GM12878 (cell line): ENCODE measurements around the gene TMEM114. TPM values are rescaled to one million over a fixed set of nuclear protein-coding genes. Genes with fewer than 3 reads are reported as not detected.

Experiments used
- ATAC-seq: fragments of 200-7000 bp; cut with Tn5 transposase; 3 replicates; pipeline ENCODE4 v1.9.1; 2020; ENCODE audit warnings: mild to moderate bottlenecking, moderate library complexity
- BruUV-seq: library from RNA; stranded (reverse); fragments of 400-500 nt; replicated peaks from 2 replicates; lab custom pipeline; 2021; lab: Mats Ljungman, UMichigan
- CTCF ChIA-PET: fragments of 300-600 bp; sonication (Branson Sonifier 250); formaldehyde crosslinking; extraction: SDS; loops from one replicate; lab custom pipeline; 2021; ENCODE audit warnings: inconsistent platforms; lab: Yijun Ruan, JAX
- POLR2A ChIA-PET: fragments of 350-600 bp; formaldehyde crosslinking; extraction: SDS; loops from one replicate; lab custom pipeline; 2021; ENCODE audit warnings: inconsistent platforms; lab: Charles Lee
- RAD21 ChIA-PET: fragments of 300-600 bp; sonication (Branson Sonifier 250); formaldehyde crosslinking; loops from one replicate; lab custom pipeline; 2023; ENCODE audit warnings: antibody characterized with exemption; ENCODE audit not compliant: unreplicated experiment; lab: Charles Lee
- SMC1A ChIA-PET: fragments of 300-600 bp; sonication (Branson Sonifier 250); formaldehyde crosslinking; loops from one replicate; lab custom pipeline; 2023; ENCODE audit not compliant: unreplicated experiment, uncharacterized antibody; lab: Charles Lee
- DNase-seq: peaks from one replicate; pipeline ENCODE4 v3.0.0-alpha.2; 2011; ENCODE audit warnings: low read depth, low spot score
- FAIRE-seq: peaks from 3 replicates; lab custom pipeline; 2011; peaks lifted over from hg19 to GRCh38; lab: Jason Lieb, UNC
- H2AFZ ChIP-seq: 2 replicates; pipeline ENCODE4 v1.6.0; 2011; ENCODE audit warnings: low read depth, low read length, control low read depth; ENCODE audit not compliant: control insufficient read depth
- H3K27ac ChIP-seq: 2 replicates; pipeline ENCODE4 v1.5.1; 2011; ENCODE audit warnings: control low read depth; ENCODE audit not compliant: control insufficient read depth, insufficient read depth
- H3K27me3 ChIP-seq, 2 experiments: replicated peaks in 1 of 2; 2 replicates each; pipeline versions ENCODE4 v1.6.0 to v1.6.1; 2011; ENCODE audit warnings: low read length in 1 of 2; ENCODE audit not compliant: control insufficient read depth in 2 of 2, insufficient read depth in 2 of 2
- H3K36me3 ChIP-seq, 2 experiments: 2 replicates each; pipeline ENCODE4 v1.5.1; 2011; ENCODE audit warnings: low read length in 1 of 2; ENCODE audit not compliant: control insufficient read depth in 2 of 2, insufficient read depth in 2 of 2
- H3K4me1 ChIP-seq: 2 replicates; pipeline ENCODE4 v1.6.1; 2011; ENCODE audit warnings: mild to moderate bottlenecking, low read length, moderate library complexity, mixed read lengths; ENCODE audit not compliant: control insufficient read depth, insufficient read depth
- H3K4me2 ChIP-seq: 2 replicates; pipeline ENCODE4 v1.6.0; 2011; ENCODE audit warnings: control low read depth; ENCODE audit not compliant: control insufficient read depth, insufficient read depth
- H3K4me3 ChIP-seq: fragments of 200-600 bp; sonication (generic); 2 replicates; pipeline ENCODE4 v1.5.1; 2016
- H3K79me2 ChIP-seq: 2 replicates; pipeline ENCODE4 v1.6.0; 2011; ENCODE audit warnings: low read length; ENCODE audit not compliant: control insufficient read depth, insufficient read depth
- H3K9ac ChIP-seq: 2 replicates; pipeline ENCODE4 v1.8.0; 2011; ENCODE audit warnings: low read length, control low read depth, mixed read lengths; ENCODE audit not compliant: control insufficient read depth, insufficient read depth
- H3K9me3 ChIP-seq: replicated peaks from 3 replicates; pipeline ENCODE4 v1.5.1; 2011; ENCODE audit warnings: mild to moderate bottlenecking, low read length; ENCODE audit not compliant: control insufficient read depth, insufficient read depth
- H4K20me1 ChIP-seq: 2 replicates; pipeline ENCODE4 v1.6.0; 2011; ENCODE audit not compliant: control insufficient read depth, insufficient read depth
- BACH1 ChIP-seq: fragments of 450-650 bp; IDR thresholded peaks from 2 replicates; pipeline ENCODE4 v1.6.1; 2017; ENCODE audit warnings: mild to moderate bottlenecking, borderline replicate concordance
- CHD1 ChIP-seq: IDR thresholded peaks from 2 replicates; pipeline ENCODE4 v1.6.1; 2012; ENCODE audit warnings: low read depth, low read length, improper control_type of control experiment
- CHD2 ChIP-seq: IDR thresholded peaks from 2 replicates; pipeline ENCODE4 v1.6.1; 2011; ENCODE audit warnings: low read depth, low read length, improper control_type of control experiment, borderline replicate concordance
- CREM ChIP-seq: IDR thresholded peaks from 2 replicates; pipeline ENCODE4 v1.6.1; 2014; ENCODE audit warnings: antibody characterized with exemption, low read depth
- EGR1 ChIP-seq, 2 experiments: IDR thresholded peaks; 1 replicate in 1 of 2; 2 replicates in 1 of 2; pipeline ENCODE4 v1.6.1; 2011 to 2012; ENCODE audit warnings: low read depth in 2 of 2, low read length in 2 of 2, borderline replicate concordance in 1 of 2, mild to moderate bottlenecking in 1 of 2, moderate library complexity in 1 of 2
- GATAD2B ChIP-seq: fragments of 450-650 bp; conservative IDR thresholded peaks from 2 replicates; pipeline ENCODE4 v1.6.1; 2017; ENCODE audit warnings: low read depth, mild to moderate bottlenecking, moderate library complexity
- IKZF2 ChIP-seq, 2 experiments: fragments of 450-650 bp; IDR thresholded peaks; 2 replicates each; pipeline ENCODE4 v1.6.1; 2017; ENCODE audit warnings: mild to moderate bottlenecking in 2 of 2, moderate library complexity in 2 of 2
- MEF2A ChIP-seq: IDR thresholded peaks from 2 replicates; pipeline ENCODE4 v1.6.1; 2011; ENCODE audit warnings: low read depth, mild to moderate bottlenecking, low read length, moderate library complexity; ENCODE audit not compliant: insufficient read depth
- MYB ChIP-seq: fragments of 150-350 bp; IDR thresholded peaks from 2 replicates; pipeline ENCODE4 v1.6.1; 2014; ENCODE audit warnings: mild to moderate bottlenecking, low read depth, low read length, borderline replicate concordance
- POU2F2 ChIP-seq: IDR thresholded peaks from 3 replicates; pipeline ENCODE4 v1.6.1; 2011; ENCODE audit warnings: low read depth, mild to moderate bottlenecking, low read length, borderline replicate concordance
- RBBP5 ChIP-seq: fragments of 200-600 bp; sonication (generic); conservative IDR thresholded peaks from 2 replicates; pipeline ENCODE4 v1.6.1; 2016
- SIN3A ChIP-seq: IDR thresholded peaks from 2 replicates; pipeline ENCODE4 v1.6.1; 2012; ENCODE audit warnings: low read depth, low read length, improper control_type of control experiment
- ZBED1 ChIP-seq: IDR thresholded peaks from 2 replicates; pipeline ENCODE4 v1.6.1; 2016; ENCODE audit warnings: borderline replicate concordance
- ZZZ3 ChIP-seq: IDR thresholded peaks from 2 replicates; pipeline ENCODE4 v1.6.1; 2011; ENCODE audit warnings: low read depth; ENCODE audit not compliant: control insufficient read depth, insufficient read length
- WGBS: methylation state at CpG from one replicate; pipeline ENCODE4 v1.1.6; 2016; ENCODE audit warnings: low lambda C conversion rate; ENCODE audit not compliant: insufficient replicate concordance, insufficient coverage; ENCODE audit errors: missing lambda C conversion rate; 5-methylcytosine and 5-hydroxymethylcytosine counted together
- in situ Hi-C: fragments of 300-500 bp; cut with MboI; formaldehyde crosslinking; loops from 9 replicates; pipeline ENCODE4 v1.14.3; 2018; ENCODE audit warnings: mixed read lengths
- intact Hi-C: fragments of 100-400 bp; cut with micrococcal nuclease; formaldehyde crosslinking; loops from one replicate; pipeline ENCODE4 v1.14.2; 2022; ENCODE audit not compliant: unreplicated experiment
- polyA plus RNA-seq, 11 experiments: library from polyadenylated mRNA; depleted of rRNA in 4 of 11; unstranded in 6 of 11; stranded (reverse) in 5 of 11; fragments of >200 nt; fragmentation: Nextera tagmentation in 4 of 11; fragmentation: Illumina TruSeq in 1 of 11; extraction: Ambion mirVana in 4 of 11; extraction: Trizol in 1 of 11; gene quantifications; 1 replicate in 1 of 11; 2 replicates in 10 of 11; pipeline versions ENCODE4 v1.2.1 to v1.2.3, GENCODE V29; 2011 to 2016; ENCODE audit warnings: inconsistent platforms in 2 of 11, missing spikeins in 2 of 11, low read depth in 1 of 11
- total RNA-seq, 4 experiments: library from RNA; depleted of rRNA in 3 of 4; stranded (reverse); fragments of >200 nt in 3 of 4; fragmentation: Illumina TruSeq in 1 of 4; extraction: Trizol in 1 of 4; gene quantifications; 2 replicates each; pipeline versions ENCODE4 v1.2.1 to v1.2.3, GENCODE V29; 2013 to 2021
- TF ChIP-seq, protein P1 (sequence below): IDR thresholded peaks from 2 replicates; pipeline ENCODE4 v1.6.1; 2012; ENCODE audit warnings: mild to moderate bottlenecking, low read depth, low read length
- TF ChIP-seq, protein P2 (sequence below): fragments of 450-650 bp; IDR thresholded peaks from 2 replicates; pipeline ENCODE4 v1.6.1; 2017; ENCODE audit warnings: borderline replicate concordance
- TF ChIP-seq, protein P3 (sequence below): IDR thresholded peaks from 2 replicates; pipeline ENCODE4 v1.6.1; 2012; ENCODE audit warnings: low read depth, low read length, improper control_type of control experiment

The TMEM114 gene
- total and polyA plus RNA-seq, 10 of the 15 experiments (the other 5 are each of a cell fraction or from before 2014, with no cell fraction given) = not detected

GRCh38 chr16:8611122-8611521, 20.8 kb upstream of the TMEM114 start (continued):
- no peak for TF ChIP-seq BACH1
- no peak for TF ChIP-seq SIN3A
- TF ChIP-seq EGR1 (IDR thresholded peaks at IDR 0.05; ENCODE audit: borderline replicate concordance in 1 of 2, low read depth in 2 of 2, low read length in 2 of 2) = no peak
- no peak for TF ChIP-seq IKZF2 (IDR thresholded peaks at IDR 0.05)
- TF ChIP-seq MEF2A = no peak
- TF ChIP-seq CHD1 = no peak

GRCh38 chr16:8607214-8607613, 16.9 kb upstream of the TMEM114 start:
- POLR2A ChIA-PET = interaction anchor here (0.5 to 1.3 kb wide), 2 partner anchors 8 to 56 kb away, joined by 3 to 6 read pairs; no protein-coding TSS in a partner anchor
- H3K4me2 ChIP-seq = no peak overlapping the region
- no peaks in the 10 kb centered on the region for H3K36me3 ChIP-seq
- no TSS peak for BruUV-seq
- SMC1A ChIA-PET = no interaction called here
- H3K27me3 ChIP-seq = no peaks in the 10 kb centered on the region; a peak in 1 of 4 replicates
- 34% methylated on average over 8 of the region's 9 CpGs for WGBS
- H3K27ac ChIP-seq = no peak overlapping the region
- RAD21 ChIA-PET = no interaction called here
- H4K20me1 ChIP-seq = no peaks in the 10 kb centered on the region
- TF ChIP-seq GATAD2B (no peak), CHD2 (no peak), MYB (no peak), CREM (no peak), ZBED1 (no peak), POU2F2 (no peak), RBBP5 (no peak), ZZZ3 (no peak)
- TF ChIP-seq, protein P1, sequence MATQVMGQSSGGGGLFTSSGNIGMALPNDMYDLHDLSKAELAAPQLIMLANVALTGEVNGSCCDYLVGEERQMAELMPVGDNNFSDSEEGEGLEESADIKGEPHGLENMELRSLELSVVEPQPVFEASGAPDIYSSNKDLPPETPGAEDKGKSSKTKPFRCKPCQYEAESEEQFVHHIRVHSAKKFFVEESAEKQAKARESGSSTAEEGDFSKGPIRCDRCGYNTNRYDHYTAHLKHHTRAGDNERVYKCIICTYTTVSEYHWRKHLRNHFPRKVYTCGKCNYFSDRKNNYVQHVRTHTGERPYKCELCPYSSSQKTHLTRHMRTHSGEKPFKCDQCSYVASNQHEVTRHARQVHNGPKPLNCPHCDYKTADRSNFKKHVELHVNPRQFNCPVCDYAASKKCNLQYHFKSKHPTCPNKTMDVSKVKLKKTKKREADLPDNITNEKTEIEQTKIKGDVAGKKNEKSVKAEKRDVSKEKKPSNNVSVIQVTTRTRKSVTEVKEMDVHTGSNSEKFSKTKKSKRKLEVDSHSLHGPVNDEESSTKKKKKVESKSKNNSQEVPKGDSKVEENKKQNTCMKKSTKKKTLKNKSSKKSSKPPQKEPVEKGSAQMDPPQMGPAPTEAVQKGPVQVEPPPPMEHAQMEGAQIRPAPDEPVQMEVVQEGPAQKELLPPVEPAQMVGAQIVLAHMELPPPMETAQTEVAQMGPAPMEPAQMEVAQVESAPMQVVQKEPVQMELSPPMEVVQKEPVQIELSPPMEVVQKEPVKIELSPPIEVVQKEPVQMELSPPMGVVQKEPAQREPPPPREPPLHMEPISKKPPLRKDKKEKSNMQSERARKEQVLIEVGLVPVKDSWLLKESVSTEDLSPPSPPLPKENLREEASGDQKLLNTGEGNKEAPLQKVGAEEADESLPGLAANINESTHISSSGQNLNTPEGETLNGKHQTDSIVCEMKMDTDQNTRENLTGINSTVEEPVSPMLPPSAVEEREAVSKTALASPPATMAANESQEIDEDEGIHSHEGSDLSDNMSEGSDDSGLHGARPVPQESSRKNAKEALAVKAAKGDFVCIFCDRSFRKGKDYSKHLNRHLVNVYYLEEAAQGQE = no peak
- TF ChIP-seq, protein P2, sequence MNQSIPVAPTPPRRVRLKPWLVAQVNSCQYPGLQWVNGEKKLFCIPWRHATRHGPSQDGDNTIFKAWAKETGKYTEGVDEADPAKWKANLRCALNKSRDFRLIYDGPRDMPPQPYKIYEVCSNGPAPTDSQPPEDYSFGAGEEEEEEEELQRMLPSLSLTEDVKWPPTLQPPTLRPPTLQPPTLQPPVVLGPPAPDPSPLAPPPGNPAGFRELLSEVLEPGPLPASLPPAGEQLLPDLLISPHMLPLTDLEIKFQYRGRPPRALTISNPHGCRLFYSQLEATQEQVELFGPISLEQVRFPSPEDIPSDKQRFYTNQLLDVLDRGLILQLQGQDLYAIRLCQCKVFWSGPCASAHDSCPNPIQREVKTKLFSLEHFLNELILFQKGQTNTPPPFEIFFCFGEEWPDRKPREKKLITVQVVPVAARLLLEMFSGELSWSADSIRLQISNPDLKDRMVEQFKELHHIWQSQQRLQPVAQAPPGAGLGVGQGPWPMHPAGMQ = no peak
- TF ChIP-seq, protein P3, sequence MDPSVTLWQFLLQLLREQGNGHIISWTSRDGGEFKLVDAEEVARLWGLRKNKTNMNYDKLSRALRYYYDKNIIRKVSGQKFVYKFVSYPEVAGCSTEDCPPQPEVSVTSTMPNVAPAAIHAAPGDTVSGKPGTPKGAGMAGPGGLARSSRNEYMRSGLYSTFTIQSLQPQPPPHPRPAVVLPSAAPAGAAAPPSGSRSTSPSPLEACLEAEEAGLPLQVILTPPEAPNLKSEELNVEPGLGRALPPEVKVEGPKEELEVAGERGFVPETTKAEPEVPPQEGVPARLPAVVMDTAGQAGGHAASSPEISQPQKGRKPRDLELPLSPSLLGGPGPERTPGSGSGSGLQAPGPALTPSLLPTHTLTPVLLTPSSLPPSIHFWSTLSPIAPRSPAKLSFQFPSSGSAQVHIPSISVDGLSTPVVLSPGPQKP = no peak
- no peak for FAIRE-seq
- CTCF ChIA-PET = no interaction called here
- intact Hi-C loops = no loop called here
- no peaks in the 10 kb centered on the region for H3K4me1 ChIP-seq
- H3K79me2 ChIP-seq = no peaks in the 10 kb centered on the region
- H3K9ac ChIP-seq = no peak overlapping the region
- ATAC-seq = no peak
- in situ Hi-C loops = no loop called here
- DNase-seq = no peak
- H3K4me3 ChIP-seq = no peak overlapping the region
- no peaks in the 10 kb centered on the region for H3K9me3 ChIP-seq
- no peak overlapping the region for H2AFZ ChIP-seq
